OCI-LY1 (cell line): ENCODE measurements around the gene DCAF16.

ENCODE experiments used
- CTCF ChIP-seq: fragments of 200-600 bp; sonication (generic), shearing (Covaris generic); IDR thresholded peaks from 2 replicates; pipeline ENCODE4 v1.5.1; 2017; ENCODE audit warnings: mild to moderate bottlenecking, antibody characterized with exemption, low read length, moderate library complexity, mixed read lengths
- EZH2 ChIP-seq: fragments of 200-600 bp; sonication (generic), shearing (Covaris generic); IDR thresholded peaks from 2 replicates; pipeline ENCODE4 v1.8.0; 2017; ENCODE audit warnings: borderline replicate concordance, mixed run types, mild to moderate bottlenecking, antibody characterized with exemption, low read length, moderate library complexity, mixed read lengths

- TF ChIP-seq CTCF (no peak), EZH2 (no peak)
Observed at GRCh38 chr4:17778431-17778830, 32.1 kb downstream of the DCAF16 start.
